K562 (cell line): Measurements from ENCODE around the gene TEPSIN. TPM values are rescaled to one million over a fixed set of nuclear protein-coding genes. Genes with fewer than 3 reads are reported as not detected.

Experiments
- ATF3 ChIP-seq, 2 experiments: fragments of 450-650 bp in 1 of 2; sonication (generic) in 1 of 2; formaldehyde crosslinking in 1 of 2; IDR thresholded peaks in 1 of 2; conservative IDR thresholded peaks in 1 of 2; 2 replicates each; pipeline versions ENCODE4 v1.6.1 to v1.8.1; 2016 to 2023; ENCODE audit warnings: mild to moderate bottlenecking in 2 of 2, moderate library complexity in 2 of 2, inconsistent platforms in 1 of 2, missing genetic modification reagents in 1 of 2
- CXXC5 ChIP-seq: fragments of 250-450 bp; sonication (Bioruptor Pico); IDR thresholded peaks from 2 replicates; pipeline ENCODE4 v1.8.0; 2022; ENCODE audit warnings: inconsistent platforms, mild to moderate bottlenecking, moderate library complexity
- GATA2 ChIP-seq: sonication (generic); formaldehyde crosslinking; IDR thresholded peaks from 2 replicates; pipeline ENCODE4 v1.4.0; 2020; ENCODE audit warnings: mild to moderate bottlenecking, missing genetic modification reagents
- KAT8 ChIP-seq: fragments of 450-650 bp; IDR thresholded peaks from 2 replicates; pipeline ENCODE4 v1.6.1; 2016; ENCODE audit warnings: low read depth, mild to moderate bottlenecking
- MAZ ChIP-seq, 2 experiments: fragments of 450-650 bp in 1 of 2; sonication (generic) in 1 of 2; formaldehyde crosslinking; IDR thresholded peaks in 1 of 2; conservative IDR thresholded peaks in 1 of 2; 2 replicates each; pipeline versions ENCODE4 v1.4.0 to v1.5.0; 2020; ENCODE audit warnings: mild to moderate bottlenecking in 1 of 2, missing genetic modification reagents in 1 of 2
- MCM2 ChIP-seq: fragments of 450-650 bp; IDR thresholded peaks from 2 replicates; pipeline ENCODE4 v1.6.1; 2017; ENCODE audit warnings: low read depth, mild to moderate bottlenecking
- MED1 ChIP-seq: sonication (generic); formaldehyde crosslinking; IDR thresholded peaks from 2 replicates; pipeline ENCODE4 v1.8.1; 2023; ENCODE audit warnings: missing genetic modification reagents, borderline replicate concordance
- NFIC ChIP-seq: fragments of 450-650 bp; IDR thresholded peaks from 2 replicates; pipeline ENCODE4 v1.6.1; 2017; ENCODE audit warnings: mild to moderate bottlenecking, inconsistent platforms
- PKNOX1 ChIP-seq: fragments of 450-650 bp; IDR thresholded peaks from 2 replicates; pipeline ENCODE4 v1.6.1; 2016
- SNAPC5 ChIP-seq: fragments of 250-450 bp; sonication (Bioruptor Pico); IDR thresholded peaks from 2 replicates; pipeline ENCODE4 v1.8.0; 2021; ENCODE audit warnings: moderate library complexity, mild to moderate bottlenecking, inconsistent platforms
- SNRNP70 ChIP-seq: fragments of 200-400 bp; formaldehyde crosslinking; optimal IDR thresholded peaks from 2 replicates; pipeline ENCODE3; 2017; ENCODE audit warnings: low read depth, low read length
- VEZF1 ChIP-seq: fragments of 200-800 bp; sonication (Bioruptor generic); IDR thresholded peaks from 2 replicates; pipeline ENCODE4 v1.6.1; 2017; ENCODE audit warnings: missing genetic modification characterization, missing compliant biosample characterization
- ZBTB33 ChIP-seq: sonication (generic); formaldehyde crosslinking; IDR thresholded peaks from 2 replicates; pipeline ENCODE4 v1.8.1; 2023; ENCODE audit warnings: mild to moderate bottlenecking, missing genetic modification reagents
- ZNF263 ChIP-seq: sonication (generic); formaldehyde crosslinking; IDR thresholded peaks from 2 replicates; pipeline ENCODE4 v1.8.0; 2022; ENCODE audit warnings: mild to moderate bottlenecking, missing genetic modification reagents, borderline replicate concordance
- ZNF644 ChIP-seq: fragments of 200-800 bp; sonication (Bioruptor generic); IDR thresholded peaks from 2 replicates; pipeline ENCODE4 v1.6.1; 2016; ENCODE audit warnings: low read depth, missing genetic modification characterization, missing compliant biosample characterization
- ZNF740 ChIP-seq, 3 experiments: fragments of 200-800 bp in 1 of 3; sonication (Bioruptor generic) in 1 of 3; sonication (generic) in 1 of 3; formaldehyde crosslinking in 1 of 3; IDR thresholded peaks; 2 replicates each; pipeline versions ENCODE4 v1.6.1 to v1.8.0; 2016 to 2022; ENCODE audit warnings: mild to moderate bottlenecking in 2 of 3, missing compliant biosample characterization in 2 of 3, missing genetic modification characterization in 2 of 3, missing genetic modification reagents in 1 of 3
- ZNF77 ChIP-seq: fragments of 250-450 bp; sonication (Bioruptor Pico); IDR thresholded peaks from 2 replicates; pipeline ENCODE4 v1.5.0; 2020
- polyA plus RNA-seq, 8 experiments: library from polyadenylated mRNA; depleted of rRNA in 4 of 8; stranded (reverse) in 5 of 8; unstranded in 3 of 8; fragments of >200 nt; fragmentation: Nextera tagmentation in 2 of 8; fragmentation: Illumina TruSeq in 1 of 8; extraction: Ambion mirVana in 2 of 8; extraction: Trizol in 1 of 8; gene quantifications; 2 replicates each; pipeline versions ENCODE4 v1.2.1 to v1.2.3, GENCODE V29; 2011 to 2014; ENCODE audit warnings: inconsistent platforms in 1 of 8, missing spikeins in 1 of 8
- total RNA-seq, 7 experiments: library from RNA; depleted of rRNA in 6 of 7; stranded (reverse); fragments of >200 nt in 6 of 7; fragmentation: Illumina TruSeq in 2 of 7; extraction: Trizol in 2 of 7; gene quantifications; 2 replicates each; pipeline versions ENCODE4 v1.2.1 to v1.2.3, GENCODE V29; 2011 to 2021; ENCODE audit warnings: low replicate concordance in 1 of 7

Gene TEPSIN
- total and polyA plus RNA-seq, 9 of the 15 experiments (the other 6 are each of a cell fraction or from before 2014, with no cell fraction given), result 0.80 to 29.8 (median 5.3) TPM

- peak; percentile 57 for TF ChIP-seq VEZF1
- TF ChIP-seq ATF3 (IDR thresholded peaks at IDR 0.05), result no peak
- TF ChIP-seq ATF3 (CRISPR knock-in tag; conservative IDR thresholded peaks at IDR 0.05), result 0 out of 2 replicates have a peak, but pooled peaks have one; percentile 23
- TF ChIP-seq ZNF644 (tag), result no peak
- TF ChIP-seq ZNF77 (CRISPR knock-in tag), result no peak
- TF ChIP-seq GATA2 (CRISPR knock-in tag), result peak; percentile 48; the same call in 1 of the 2 replicates
- no peak for TF ChIP-seq ZNF263 (CRISPR knock-in tag)
- 0 out of 2 replicates have a peak, but pooled peaks have one; percentile 17 for TF ChIP-seq ZBTB33
- TF ChIP-seq NFIC, result peak; percentile 32; the same call in 1 of the 2 replicates
- TF ChIP-seq KAT8, result no peak
- TF ChIP-seq MCM2, result no peak
- no peak for TF ChIP-seq SNAPC5 (CRISPR knock-in tag)
- peak in 1 of 2 experiments; percentile 23; a peak in 1 of 4 replicates for TF ChIP-seq MAZ (CRISPR knock-in tag; conservative IDR thresholded peaks at IDR 0.05 in 1 of 2, IDR thresholded peaks at IDR 0.05 in 1 of 2)
- peak; percentile 52 for TF ChIP-seq PKNOX1
- TF ChIP-seq SNRNP70, result no peak
- peak; percentile 23 for TF ChIP-seq CXXC5
- TF ChIP-seq MED1 (CRISPR knock-in tag), result no peak
- no peak for TF ChIP-seq ZNF740 (CRISPR knock-in tag; IDR thresholded peaks at IDR 0.05)
- TF ChIP-seq ZNF740 (tag; IDR thresholded peaks at IDR 0.05), result no peak
Measured at GRCh38 chr17:81234940-81235821, 3.7 kb downstream of the TEPSIN start (continued).
